Liver (tissue), 3 donors: ENCODE results near the gene CUL1.

Experiments
- CTCF ChIP-seq: fragments of 150-350 bp; IDR thresholded peaks from 2 replicates; pipeline ENCODE4 v1.5.1; 2017; ENCODE audit warnings: improper control_type of control experiment, low read depth, low read length; ENCODE audit not compliant: missing input control
- EGR1 ChIP-seq, 2 donors: IDR thresholded peaks; 2 replicates each; pipeline ENCODE4 v1.6.1; 2016 to 2018; ENCODE audit warnings: antibody characterized with exemption in 2 of 2, low read depth in 2 of 2
- FOXA1 ChIP-seq: IDR thresholded peaks from 2 replicates; pipeline ENCODE4 v1.6.1; 2016; ENCODE audit warnings: antibody characterized with exemption
- GABPA ChIP-seq, 2 donors: IDR thresholded peaks in 1 of 2; conservative IDR thresholded peaks in 1 of 2; 2 replicates each; pipeline ENCODE4 v1.6.1; 2016; ENCODE audit warnings: antibody characterized with exemption in 2 of 2, mild to moderate bottlenecking in 1 of 2, moderate library complexity in 1 of 2
- JUND ChIP-seq, 2 donors: IDR thresholded peaks; 2 replicates each; pipeline ENCODE4 v1.6.1; 2016; ENCODE audit warnings: antibody characterized with exemption in 2 of 2
- RAD21 ChIP-seq, 2 donors: IDR thresholded peaks; 2 replicates each; pipeline ENCODE4 v1.6.1; 2016; ENCODE audit warnings: antibody characterized with exemption in 2 of 2, mild to moderate bottlenecking in 2 of 2
- RXRA ChIP-seq, 2 donors: IDR thresholded peaks; 2 replicates each; pipeline ENCODE4 v1.6.1; 2017 to 2018; ENCODE audit warnings: antibody characterized with exemption in 2 of 2, mild to moderate bottlenecking in 1 of 2
- SP1 ChIP-seq: IDR thresholded peaks from 2 replicates; pipeline ENCODE4 v1.6.1; 2018; ENCODE audit warnings: antibody characterized with exemption, mild to moderate bottlenecking
- TAF1 ChIP-seq: conservative IDR thresholded peaks from 2 replicates; pipeline ENCODE4 v1.6.1; 2016; ENCODE audit warnings: antibody characterized with exemption, mild to moderate bottlenecking
- YY1 ChIP-seq: IDR thresholded peaks from 2 replicates; pipeline ENCODE4 v1.6.1; 2016; ENCODE audit warnings: antibody characterized with exemption, mild to moderate bottlenecking
- TF ChIP-seq, protein P1 (sequence below): IDR thresholded peaks from 2 replicates; pipeline ENCODE4 v1.6.1; 2016; ENCODE audit warnings: antibody characterized with exemption, mild to moderate bottlenecking
- TF ChIP-seq, protein P2 (sequence below): IDR thresholded peaks from 2 replicates; pipeline ENCODE4 v1.6.1; 2016; ENCODE audit warnings: antibody characterized with exemption
- TF ChIP-seq, protein P3 (sequence below): IDR thresholded peaks from 2 replicates; pipeline ENCODE4 v1.6.1; 2016; ENCODE audit warnings: antibody characterized with exemption
- donor health status: healthy.
- donor health status: healthy.

- TF ChIP-seq CTCF (no peak), RXRA (IDR thresholded peaks at IDR 0.05) (no peak), RAD21 (IDR thresholded peaks at IDR 0.05) (no peak), GABPA (IDR thresholded peaks at IDR 0.05 in 1 of 2, conservative IDR thresholded peaks at IDR 0.05 in 1 of 2) (no peak), TAF1 (no peak), EGR1 (IDR thresholded peaks at IDR 0.05; ENCODE audit: low read depth in 2 of 2) (no peak), SP1 (no peak), JUND (IDR thresholded peaks at IDR 0.05) (no peak), YY1 (no peak), FOXA1 (no peak)
- TF ChIP-seq, protein P1, sequence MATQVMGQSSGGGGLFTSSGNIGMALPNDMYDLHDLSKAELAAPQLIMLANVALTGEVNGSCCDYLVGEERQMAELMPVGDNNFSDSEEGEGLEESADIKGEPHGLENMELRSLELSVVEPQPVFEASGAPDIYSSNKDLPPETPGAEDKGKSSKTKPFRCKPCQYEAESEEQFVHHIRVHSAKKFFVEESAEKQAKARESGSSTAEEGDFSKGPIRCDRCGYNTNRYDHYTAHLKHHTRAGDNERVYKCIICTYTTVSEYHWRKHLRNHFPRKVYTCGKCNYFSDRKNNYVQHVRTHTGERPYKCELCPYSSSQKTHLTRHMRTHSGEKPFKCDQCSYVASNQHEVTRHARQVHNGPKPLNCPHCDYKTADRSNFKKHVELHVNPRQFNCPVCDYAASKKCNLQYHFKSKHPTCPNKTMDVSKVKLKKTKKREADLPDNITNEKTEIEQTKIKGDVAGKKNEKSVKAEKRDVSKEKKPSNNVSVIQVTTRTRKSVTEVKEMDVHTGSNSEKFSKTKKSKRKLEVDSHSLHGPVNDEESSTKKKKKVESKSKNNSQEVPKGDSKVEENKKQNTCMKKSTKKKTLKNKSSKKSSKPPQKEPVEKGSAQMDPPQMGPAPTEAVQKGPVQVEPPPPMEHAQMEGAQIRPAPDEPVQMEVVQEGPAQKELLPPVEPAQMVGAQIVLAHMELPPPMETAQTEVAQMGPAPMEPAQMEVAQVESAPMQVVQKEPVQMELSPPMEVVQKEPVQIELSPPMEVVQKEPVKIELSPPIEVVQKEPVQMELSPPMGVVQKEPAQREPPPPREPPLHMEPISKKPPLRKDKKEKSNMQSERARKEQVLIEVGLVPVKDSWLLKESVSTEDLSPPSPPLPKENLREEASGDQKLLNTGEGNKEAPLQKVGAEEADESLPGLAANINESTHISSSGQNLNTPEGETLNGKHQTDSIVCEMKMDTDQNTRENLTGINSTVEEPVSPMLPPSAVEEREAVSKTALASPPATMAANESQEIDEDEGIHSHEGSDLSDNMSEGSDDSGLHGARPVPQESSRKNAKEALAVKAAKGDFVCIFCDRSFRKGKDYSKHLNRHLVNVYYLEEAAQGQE: no peak
- TF ChIP-seq, protein P2, sequence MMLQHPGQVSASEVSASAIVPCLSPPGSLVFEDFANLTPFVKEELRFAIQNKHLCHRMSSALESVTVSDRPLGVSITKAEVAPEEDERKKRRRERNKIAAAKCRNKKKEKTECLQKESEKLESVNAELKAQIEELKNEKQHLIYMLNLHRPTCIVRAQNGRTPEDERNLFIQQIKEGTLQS: no peak
- TF ChIP-seq, protein P3, sequence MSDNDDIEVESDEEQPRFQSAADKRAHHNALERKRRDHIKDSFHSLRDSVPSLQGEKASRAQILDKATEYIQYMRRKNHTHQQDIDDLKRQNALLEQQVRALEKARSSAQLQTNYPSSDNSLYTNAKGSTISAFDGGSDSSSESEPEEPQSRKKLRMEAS: no peak
Observed at GRCh38 chr7:148804343-148805235, 105.9 kb downstream of the CUL1 start.
